Activated naive CD8-positive, alpha-beta T cell treated with anti-CD3 and anti-CD28 coated beads, Interleukin-2, amount 10 ng/mL, durations not matched to agents 7 days and 5 days (primary cell): Measurements from ENCODE around the gene SULT1C3. TPM values are rescaled to one million over a fixed set of nuclear protein-coding genes. Genes with fewer than 3 reads are reported as not detected.

Experiments
- ATAC-seq: fragments of 150-1000 bp; cut with Tn5 transposase; one replicate; pipeline ENCODE4 v1.10.0; 2021; ENCODE audit warnings: low read depth, moderate library complexity
- POLR2A ChIA-PET: fragments of 350-600 bp; sonication (Branson Sonifier 250); formaldehyde crosslinking; loops from one replicate; lab custom pipeline; 2021; ENCODE audit warnings: antibody characterized with exemption; lab: Charles Lee
- DNase-seq: peaks from one replicate; pipeline ENCODE4 v3.0.0; 2021
- H3K27ac Mint-ChIP-seq: one replicate; pipeline ENCODE4 v1.8.0; 2022; ENCODE audit warnings: mild to moderate bottlenecking, mixed read lengths
- H3K27me3 Mint-ChIP-seq: one replicate; pipeline ENCODE4 v1.8.0; 2022; ENCODE audit warnings: mild to moderate bottlenecking, moderate library complexity, mixed read lengths
- H3K36me3 Mint-ChIP-seq: one replicate; pipeline ENCODE4 v1.8.0; 2021; ENCODE audit warnings: mild to moderate bottlenecking, mixed read lengths
- H3K4me1 Mint-ChIP-seq: one replicate; pipeline ENCODE4 v1.8.0; 2021; ENCODE audit warnings: mixed read lengths
- H3K4me3 Mint-ChIP-seq: one replicate; pipeline ENCODE4 v1.8.0; 2022; ENCODE audit warnings: mild to moderate bottlenecking, moderate library complexity, mixed read lengths
- H3K9me3 Mint-ChIP-seq: one replicate; pipeline ENCODE4 v1.8.0; 2021; ENCODE audit warnings: mixed read lengths
- total RNA-seq, 2 experiments: library from RNA; stranded (reverse); gene quantifications; one replicate each; pipeline ENCODE4 v1.2.3, GENCODE V29; 2021

SULT1C3 gene
- total RNA-seq, 2 experiments from 2014 or later, result not detected

GRCh38 chr2:108224022-108224421 is 15.7 kb upstream of the SULT1C3 start:
- H3K4me3 Mint-ChIP-seq, result no peak overlapping the region
- peaks cover 7% of the 10 kb centered on the region for H3K9me3 Mint-ChIP-seq
- H3K27me3 Mint-ChIP-seq, result peaks cover 3% of the 10 kb centered on the region
- H3K36me3 Mint-ChIP-seq, result no peaks in the 10 kb centered on the region
- no peaks in the 10 kb centered on the region for H3K4me1 Mint-ChIP-seq
- H3K27ac Mint-ChIP-seq, result no peak overlapping the region
- POLR2A ChIA-PET, result no interaction called here
- DNase-seq (no peak), ATAC-seq (no peak)

- H3K27me3 Mint-ChIP-seq, result peaks cover 3% of the 10 kb centered on the region
- DNase-seq, result no peak
- no peaks in the 10 kb centered on the region for H3K4me1 Mint-ChIP-seq
- POLR2A ChIA-PET, result no interaction called here
- no peak overlapping the region for H3K4me3 Mint-ChIP-seq
- peaks cover 7% of the 10 kb centered on the region for H3K9me3 Mint-ChIP-seq
- no peak overlapping the region for H3K27ac Mint-ChIP-seq
- ATAC-seq, result no peak
- no peaks in the 10 kb centered on the region for H3K36me3 Mint-ChIP-seq
Measured at GRCh38 chr2:108226564-108226963, 13.2 kb upstream of the SULT1C3 start.

GRCh38 chr2:108228006-108228405 is 11.8 kb upstream of the SULT1C3 start:
- ATAC-seq, result no peak
- no peaks in the 10 kb centered on the region for H3K27me3 Mint-ChIP-seq
- no peaks in the 10 kb centered on the region for H3K36me3 Mint-ChIP-seq
- H3K4me3 Mint-ChIP-seq, result no peak overlapping the region
- H3K4me1 Mint-ChIP-seq, result no peaks in the 10 kb centered on the region
- no peak for DNase-seq
- peaks cover 6% of the 10 kb centered on the region for H3K9me3 Mint-ChIP-seq
- POLR2A ChIA-PET, result no interaction called here
- no peak overlapping the region for H3K27ac Mint-ChIP-seq

- no peak for DNase-seq
- Mint-ChIP-seq H3K36me3 (no peaks in the 10 kb centered on the region), H3K4me1 (no peaks in the 10 kb centered on the region), H3K27ac (no peak overlapping the region), H3K27me3 (no peaks in the 10 kb centered on the region), H3K9me3 (peaks cover 4% of the 10 kb centered on the region), H3K4me3 (no peak overlapping the region)
- ATAC-seq, result no peak
- POLR2A ChIA-PET, result no interaction called here
Measured at GRCh38 chr2:108228537-108228936, 11.2 kb upstream of the SULT1C3 start.

GRCh38 chr2:108229875-108230274 is 9.9 kb upstream of the SULT1C3 start:
- H3K4me1 Mint-ChIP-seq, result no peaks in the 10 kb centered on the region
- no peak for ATAC-seq
- no peak overlapping the region for H3K4me3 Mint-ChIP-seq
- no peaks in the 10 kb centered on the region for H3K27me3 Mint-ChIP-seq
- H3K27ac Mint-ChIP-seq, result no peak overlapping the region
- POLR2A ChIA-PET, result no interaction called here
- peaks cover 1% of the 10 kb centered on the region for H3K9me3 Mint-ChIP-seq
- no peak for DNase-seq
- H3K36me3 Mint-ChIP-seq, result no peaks in the 10 kb centered on the region

GRCh38 chr2:108235577-108235976 is 4.2 kb upstream of the SULT1C3 start:
- Mint-ChIP-seq H3K4me1 (no peaks in the 10 kb centered on the region), H3K9me3 (peaks cover 8% of the 10 kb centered on the region), H3K27me3 (no peaks in the 10 kb centered on the region), H3K36me3 (no peaks in the 10 kb centered on the region), H3K4me3 (no peak overlapping the region), H3K27ac (no peak overlapping the region)
- ATAC-seq (no peak), DNase-seq (no peak)
- POLR2A ChIA-PET, result no interaction called here

- Mint-ChIP-seq H3K9me3 (peaks cover 8% of the 10 kb centered on the region), H3K27me3 (no peaks in the 10 kb centered on the region), H3K27ac (no peak overlapping the region), H3K4me3 (no peak overlapping the region), H3K4me1 (no peaks in the 10 kb centered on the region), H3K36me3 (no peaks in the 10 kb centered on the region)
- DNase-seq, result no peak
- POLR2A ChIA-PET, result no interaction called here
- no peak for ATAC-seq
Measured at GRCh38 chr2:108236676-108237335, 3.0 kb upstream of the SULT1C3 start.

- Mint-ChIP-seq H3K27me3 (no peaks in the 10 kb centered on the region), H3K9me3 (peaks cover 6% of the 10 kb centered on the region), H3K4me3 (no peak overlapping the region), H3K36me3 (no peaks in the 10 kb centered on the region), H3K4me1 (no peaks in the 10 kb centered on the region), H3K27ac (no peak overlapping the region)
- ATAC-seq, result no peak
- no peak for DNase-seq
- POLR2A ChIA-PET, result no interaction called here
Measured at GRCh38 chr2:108240966-108241365, 1.2 kb downstream of the SULT1C3 start.

GRCh38 chr2:108243566-108243965 is 3.8 kb downstream of the SULT1C3 start:
- Mint-ChIP-seq H3K4me3 (no peak overlapping the region), H3K36me3 (no peaks in the 10 kb centered on the region), H3K27ac (no peak overlapping the region), H3K9me3 (no peaks in the 10 kb centered on the region), H3K4me1 (no peaks in the 10 kb centered on the region), H3K27me3 (no peaks in the 10 kb centered on the region)
- POLR2A ChIA-PET, result interaction anchor here (0.7 kb wide), 1 partner anchor 121 kb away, joined by 3 read pairs; no protein-coding TSS in a partner anchor
- ATAC-seq, result no peak
- DNase-seq, result no peak

- no peak overlapping the region for H3K27ac Mint-ChIP-seq
Measured at GRCh38 chr2:108244667-108245414, 5.1 kb downstream of the SULT1C3 start.

GRCh38 chr2:108253106-108253505 is 13.3 kb downstream of the SULT1C3 start:
- DNase-seq, result no peak
- Mint-ChIP-seq H3K9me3 (no peaks in the 10 kb centered on the region), H3K27ac (no peak overlapping the region), H3K4me3 (no peak overlapping the region), H3K4me1 (no peaks in the 10 kb centered on the region), H3K36me3 (no peaks in the 10 kb centered on the region), H3K27me3 (peaks cover 11% of the 10 kb centered on the region)
- ATAC-seq, result no peak
- POLR2A ChIA-PET, result no interaction called here

More at GRCh38 chr2:108244667-108245414, 5.1 kb downstream of the SULT1C3 start:
- no peak for DNase-seq
- POLR2A ChIA-PET, result no interaction called here
- no peaks in the 10 kb centered on the region for H3K36me3 Mint-ChIP-seq
- no peak overlapping the region for H3K4me3 Mint-ChIP-seq
- H3K9me3 Mint-ChIP-seq, result no peaks in the 10 kb centered on the region
- H3K27me3 Mint-ChIP-seq, result peaks cover 2% of the 10 kb centered on the region
- no peak for ATAC-seq
- no peaks in the 10 kb centered on the region for H3K4me1 Mint-ChIP-seq

GRCh38 chr2:108257757-108258331 is 18.1 kb downstream of the SULT1C3 start:
- Mint-ChIP-seq H3K9me3 (no peaks in the 10 kb centered on the region), H3K36me3 (no peaks in the 10 kb centered on the region), H3K4me1 (no peaks in the 10 kb centered on the region), H3K4me3 (no peak overlapping the region), H3K27me3 (peaks cover 7% of the 10 kb centered on the region), H3K27ac (no peak overlapping the region)
- POLR2A ChIA-PET, result no interaction called here
- no peak for ATAC-seq
- no peak for DNase-seq

GRCh38 chr2:108260773-108261172 is 21.0 kb downstream of the SULT1C3 start:
- Mint-ChIP-seq H3K4me3 (no peak overlapping the region), H3K9me3 (no peaks in the 10 kb centered on the region), H3K27ac (no peak overlapping the region), H3K4me1 (no peaks in the 10 kb centered on the region), H3K27me3 (peaks cover 9% of the 10 kb centered on the region), H3K36me3 (no peaks in the 10 kb centered on the region)
- DNase-seq (no peak), ATAC-seq (no peak)
- POLR2A ChIA-PET, result no interaction called here

- ATAC-seq (no peak), DNase-seq (no peak)
- H3K36me3 Mint-ChIP-seq, result no peaks in the 10 kb centered on the region
- no peaks in the 10 kb centered on the region for H3K9me3 Mint-ChIP-seq
- H3K27ac Mint-ChIP-seq, result no peak overlapping the region
- H3K27me3 Mint-ChIP-seq, result peaks cover 11% of the 10 kb centered on the region
- H3K4me1 Mint-ChIP-seq, result no peaks in the 10 kb centered on the region
- POLR2A ChIA-PET, result no interaction called here
- H3K4me3 Mint-ChIP-seq, result no peak overlapping the region
Measured at GRCh38 chr2:108262036-108262435, 22.3 kb downstream of the SULT1C3 start.
